ENCODE results near the gene KIF22.

- TF ChIP-seq CTCF (conservative IDR thresholded peaks at IDR 0.05 in 1 of 2, IDR thresholded peaks at IDR 0.05 in 1 of 2; ENCODE audit: extremely low read depth in 1 of 2, insufficient read depth in 1 of 2, low read depth in 1 of 2, low read length in 2 of 2) (no peak), EZH2 (IDR thresholded peaks at IDR 0.05; ENCODE audit: borderline replicate concordance, low read length) (no peak)
Observed at GRCh38 chr16:29766571-29766970, 24.0 kb upstream of the KIF22 start.

Measured in mammary epithelial cell (primary cell).